GM12891 (cell line): ENCODE measurements around the gene PMFBP1.

Experiments used
- POLR2A ChIP-seq: IDR thresholded peaks from 2 replicates; pipeline ENCODE4 v1.6.1; 2011; ENCODE audit warnings: low read depth, low read length, control low read depth
- POLR2AphosphoS5 ChIP-seq: IDR thresholded peaks from 2 replicates; pipeline ENCODE4 v1.6.1; 2011; ENCODE audit warnings: low read depth, low read length, control low read depth
- SPI1 ChIP-seq: IDR thresholded peaks from 2 replicates; pipeline ENCODE4 v1.6.1; 2011; ENCODE audit warnings: low read depth, low read length, control low read depth

DNA sequence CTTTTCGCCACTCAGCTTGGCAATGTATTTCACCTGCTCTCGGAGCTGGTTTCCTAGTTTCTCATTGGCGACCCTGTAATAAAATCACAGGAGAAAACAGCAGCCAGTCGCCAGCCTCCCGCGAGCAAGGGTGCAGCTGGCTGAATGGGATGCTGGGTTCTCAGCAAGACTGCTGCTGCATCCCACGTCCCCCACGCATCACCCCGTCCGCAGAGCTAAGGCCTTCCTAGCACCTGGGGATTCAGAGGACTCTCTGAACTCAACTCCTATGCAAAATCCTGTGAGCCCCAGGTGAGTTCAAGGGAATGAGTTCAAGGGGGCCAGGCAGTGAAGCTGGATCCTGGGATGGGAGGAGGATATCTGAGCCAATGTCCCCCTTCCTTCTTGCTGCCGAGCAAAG lies 49.0 kb downstream of the PMFBP1 start:
- TF ChIP-seq POLR2AphosphoS5 (no peak), POLR2A (no peak), SPI1 (no peak)
